ENCODE measurements around the gene PARP12.
"Not testable (repeated sequence)": the region's sequence is repeated elsewhere in the genome, so short reads cannot be mapped to it uniquely, and the experiment has no call there.

PARP12 gene, protein sequence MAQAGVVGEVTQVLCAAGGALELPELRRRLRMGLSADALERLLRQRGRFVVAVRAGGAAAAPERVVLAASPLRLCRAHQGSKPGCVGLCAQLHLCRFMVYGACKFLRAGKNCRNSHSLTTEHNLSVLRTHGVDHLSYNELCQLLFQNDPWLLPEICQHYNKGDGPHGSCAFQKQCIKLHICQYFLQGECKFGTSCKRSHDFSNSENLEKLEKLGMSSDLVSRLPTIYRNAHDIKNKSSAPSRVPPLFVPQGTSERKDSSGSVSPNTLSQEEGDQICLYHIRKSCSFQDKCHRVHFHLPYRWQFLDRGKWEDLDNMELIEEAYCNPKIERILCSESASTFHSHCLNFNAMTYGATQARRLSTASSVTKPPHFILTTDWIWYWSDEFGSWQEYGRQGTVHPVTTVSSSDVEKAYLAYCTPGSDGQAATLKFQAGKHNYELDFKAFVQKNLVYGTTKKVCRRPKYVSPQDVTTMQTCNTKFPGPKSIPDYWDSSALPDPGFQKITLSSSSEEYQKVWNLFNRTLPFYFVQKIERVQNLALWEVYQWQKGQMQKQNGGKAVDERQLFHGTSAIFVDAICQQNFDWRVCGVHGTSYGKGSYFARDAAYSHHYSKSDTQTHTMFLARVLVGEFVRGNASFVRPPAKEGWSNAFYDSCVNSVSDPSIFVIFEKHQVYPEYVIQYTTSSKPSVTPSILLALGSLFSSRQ

DNA sequence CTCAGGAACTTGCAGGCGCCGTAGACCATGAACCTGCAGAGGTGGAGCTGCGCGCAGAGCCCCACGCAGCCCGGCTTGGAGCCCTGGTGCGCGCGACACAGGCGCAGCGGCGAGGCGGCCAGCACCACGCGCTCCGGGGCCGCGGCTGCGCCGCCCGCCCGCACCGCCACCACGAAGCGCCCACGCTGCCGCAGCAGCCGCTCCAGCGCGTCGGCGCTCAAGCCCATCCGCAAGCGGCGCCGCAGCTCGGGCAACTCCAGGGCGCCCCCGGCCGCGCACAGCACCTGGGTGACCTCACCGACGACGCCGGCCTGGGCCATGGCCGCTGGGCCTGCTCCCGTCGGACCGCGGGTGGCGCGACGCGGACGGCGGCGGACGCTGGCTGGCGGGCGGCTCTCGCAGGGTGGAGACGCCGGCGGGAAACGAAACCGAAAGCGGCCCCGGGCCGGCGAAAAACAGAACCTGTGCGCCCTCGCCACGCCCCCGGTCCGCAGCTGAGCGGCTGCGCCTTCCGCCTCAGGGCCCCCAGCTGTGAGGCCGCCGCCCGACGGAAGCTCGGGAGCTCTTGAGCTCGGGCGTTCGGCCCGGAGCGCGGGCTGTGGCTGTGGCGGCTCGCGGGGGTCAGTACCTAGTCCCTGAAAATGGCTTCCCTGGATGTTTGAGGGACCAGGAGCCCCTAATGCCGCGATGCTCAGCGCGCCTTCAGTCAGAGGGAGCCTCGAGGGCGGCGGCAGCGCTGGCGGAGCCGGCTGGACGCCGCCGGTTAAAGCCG is at the start of gene PARP12:
Gene PARP12, minus strand, starts transcription at position 424 of the 772 bp plus-strand sequence. Its CDS starts 104 bp downstream, at position 320.
- DNase-seq, result peak in 44 of 51 donors; percentile 6 to 70 (median 34)

DNA sequence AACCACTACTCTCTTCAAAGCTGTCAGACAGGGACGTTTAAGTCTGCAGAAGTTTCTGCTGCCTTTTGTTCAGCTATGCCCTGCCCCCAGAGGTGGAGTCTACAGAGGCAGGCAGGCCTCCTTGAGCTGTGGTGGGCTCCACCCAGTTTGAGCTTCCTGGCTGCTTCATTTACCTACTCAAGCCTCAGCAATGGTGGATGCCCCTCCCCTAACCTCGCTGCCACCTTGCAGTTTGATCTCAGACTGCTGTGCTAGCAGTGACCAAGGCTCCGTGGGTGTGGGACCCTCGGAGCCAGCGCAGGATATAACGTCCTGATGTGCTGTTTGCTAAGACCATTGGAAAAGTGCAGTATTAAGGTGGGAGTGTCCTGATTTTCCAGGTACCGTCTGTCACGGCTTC is 46.0 kb upstream of the PARP12 start:
- not testable (repeated sequence) for DNase-seq

DNA sequence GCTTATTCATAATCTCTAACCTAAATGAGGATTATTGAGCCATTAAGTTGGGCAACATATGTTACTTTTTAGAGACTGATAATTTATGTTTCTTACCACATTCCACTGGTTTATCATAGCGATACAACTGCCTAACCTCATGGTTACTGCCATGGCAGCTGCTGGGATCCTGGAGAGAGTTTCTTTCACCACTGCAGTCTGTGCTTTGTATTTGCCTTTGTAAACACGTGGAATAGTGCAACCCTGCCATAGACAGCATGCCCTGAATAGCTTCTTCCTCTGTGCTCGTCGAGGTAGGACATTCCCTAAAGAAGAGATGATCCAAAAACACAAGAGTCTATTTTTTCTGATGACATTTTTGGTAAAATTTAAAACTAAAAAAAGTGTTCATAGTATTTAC is 33.7 kb upstream of the PARP12 start:
- no peak for DNase-seq

DNA sequence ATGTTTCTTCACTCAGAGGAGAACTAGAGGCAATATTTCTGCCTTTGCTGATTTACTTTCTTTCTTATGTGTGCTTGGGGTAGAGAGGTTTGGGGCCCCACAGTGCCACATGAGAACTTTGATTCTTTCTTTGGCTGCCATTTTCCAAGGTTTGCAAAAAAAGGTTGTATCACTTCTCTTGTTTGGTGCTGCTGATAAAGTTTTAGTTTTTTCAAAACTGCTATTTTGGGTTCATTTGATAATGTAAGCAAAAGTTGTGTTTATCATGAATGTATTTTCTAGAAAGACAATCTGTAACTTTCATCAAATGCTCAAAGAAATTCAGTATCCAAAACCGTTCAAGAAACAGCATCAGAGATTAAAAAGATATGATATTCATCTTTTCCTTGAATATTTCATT is 30.6 kb upstream of the PARP12 start:
- no peak for DNase-seq

DNA sequence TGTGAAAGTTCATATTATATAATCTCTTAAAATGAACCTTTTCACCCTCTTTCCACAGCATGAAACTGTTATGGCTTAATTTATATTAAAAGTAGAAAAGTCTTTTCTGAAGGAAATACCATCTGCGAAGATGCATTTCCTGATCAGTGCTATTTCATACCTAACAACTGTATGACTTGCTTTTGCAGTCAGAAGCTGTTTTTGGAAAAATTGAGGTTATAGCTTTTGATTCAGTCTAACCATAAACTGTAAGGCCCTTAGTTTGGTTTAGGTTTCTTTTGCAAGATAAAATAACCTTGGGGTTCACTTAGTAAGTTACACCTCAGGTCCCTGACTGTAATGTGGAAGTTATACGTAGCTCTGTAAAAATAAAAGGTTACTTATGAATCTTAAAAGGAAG is 22.7 kb upstream of the PARP12 start:
- DNase-seq, result no peak

DNA sequence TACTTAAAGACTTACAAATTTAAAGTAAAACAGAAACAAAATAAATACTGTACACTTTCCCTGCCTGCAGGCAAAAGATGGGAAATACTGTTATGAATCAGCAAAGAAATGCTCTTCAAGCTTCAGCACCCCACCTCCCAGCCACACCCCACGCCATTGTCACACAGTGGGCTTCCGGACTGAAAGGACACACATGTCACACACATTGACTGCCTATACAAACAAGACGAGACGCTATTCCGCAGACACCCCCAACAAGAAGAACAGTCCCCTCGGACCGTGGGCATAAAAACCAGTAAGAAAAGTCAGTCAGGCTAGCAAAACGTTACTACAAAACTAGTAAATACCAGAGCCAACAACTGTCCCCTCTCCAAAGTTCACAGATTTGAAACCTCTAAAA is 22.2 kb upstream of the PARP12 start:
- DNase-seq, result no peak

DNA sequence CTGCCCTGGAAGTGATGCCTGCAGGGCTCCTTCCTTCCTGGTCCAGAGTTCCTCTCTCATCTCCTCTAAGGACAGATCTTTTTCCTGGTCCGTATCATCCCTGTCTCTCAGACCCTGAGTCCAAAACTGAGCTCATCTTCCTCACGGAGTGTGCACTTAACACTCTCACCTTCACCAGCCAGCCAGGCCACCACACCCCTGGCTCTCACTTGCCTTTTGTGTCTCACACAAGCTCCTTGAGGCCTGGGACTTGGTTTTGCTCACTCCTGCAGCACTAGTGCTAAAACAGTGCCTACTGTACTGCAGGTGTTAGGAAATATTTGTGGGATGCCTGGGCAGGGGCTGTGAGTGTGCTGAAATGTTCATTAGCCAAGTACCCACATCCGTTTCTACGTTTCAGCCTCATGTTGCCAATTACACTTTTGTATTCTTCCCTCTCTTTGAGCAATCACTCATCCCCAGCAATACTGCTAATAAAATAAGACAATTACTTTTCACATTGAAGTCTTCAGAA is 21.4 kb upstream of the PARP12 start:
- no peak for DNase-seq

DNA sequence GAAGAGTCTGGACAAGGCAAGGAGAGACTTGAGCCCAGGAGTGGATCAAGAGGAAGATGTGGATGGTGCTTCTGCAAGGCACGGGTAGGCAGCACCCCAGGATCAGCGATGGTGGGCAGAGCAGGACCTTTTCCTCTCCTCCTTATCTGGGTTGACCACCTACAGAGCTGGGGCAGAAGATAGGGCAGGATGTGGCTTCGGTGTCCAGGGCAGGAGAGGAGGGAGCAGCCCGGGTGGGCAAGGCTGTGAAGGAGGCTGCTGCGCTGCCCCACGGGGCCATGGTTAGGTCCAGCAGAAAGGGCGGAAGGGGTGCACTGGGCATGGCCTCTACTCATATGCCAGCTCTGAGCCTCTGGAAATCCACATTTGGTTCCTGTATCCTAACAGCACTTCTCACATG is 20.0 kb upstream of the PARP12 start:
- DNase-seq, result no peak

DNA sequence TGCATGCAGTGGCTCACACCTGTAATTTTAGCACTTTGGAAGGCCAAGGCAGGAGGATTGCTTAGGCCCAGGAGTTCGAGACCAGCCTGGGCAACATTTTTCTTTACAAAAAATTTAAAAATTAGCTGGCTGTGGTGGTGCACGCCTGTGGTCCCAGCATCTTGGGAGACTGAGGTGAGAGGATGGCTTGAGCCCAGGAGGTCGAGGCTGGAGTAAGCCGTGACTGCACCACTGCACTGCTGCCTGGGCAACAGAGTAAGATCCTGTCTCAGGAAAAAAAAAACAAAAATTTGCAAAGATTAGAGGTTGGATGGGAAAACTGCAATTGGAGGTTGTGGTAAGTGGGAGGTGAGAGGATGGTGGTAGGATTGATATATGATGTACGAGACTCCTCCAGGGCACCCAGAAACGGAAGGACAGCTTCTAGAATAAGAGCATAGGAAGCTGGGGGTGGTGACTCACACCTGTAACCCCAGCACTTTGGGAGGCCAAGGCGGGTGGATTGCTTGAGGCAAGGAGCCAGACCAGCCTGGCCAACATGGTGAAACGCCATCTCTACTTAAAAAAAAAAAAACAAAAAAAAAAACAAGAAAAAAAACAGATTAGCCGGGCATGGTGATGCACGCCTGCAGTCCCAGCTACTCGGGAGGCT is 19.1 kb upstream of the PARP12 start:
- DNase-seq, result no peak

DNA sequence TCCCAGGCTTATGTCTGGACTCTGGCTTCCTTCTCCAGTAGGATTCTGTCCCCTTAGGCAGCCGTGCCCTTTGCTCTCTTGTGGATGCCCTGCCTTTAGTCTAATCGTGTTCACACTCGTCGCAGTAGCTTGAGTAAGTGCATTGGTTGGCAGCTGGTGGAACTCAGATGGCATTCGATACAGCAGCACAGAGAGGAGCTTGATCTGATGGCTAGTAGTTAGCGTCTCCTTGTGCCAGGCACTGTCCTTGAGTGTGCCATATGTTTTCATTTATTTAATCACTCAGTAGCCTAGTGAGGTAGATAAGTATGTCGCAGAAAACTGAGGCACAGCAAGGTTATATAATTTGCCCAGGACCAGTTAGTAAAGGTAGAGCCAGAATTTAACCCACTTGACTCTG is 18.2 kb upstream of the PARP12 start:
- DNase-seq, result no peak

DNA sequence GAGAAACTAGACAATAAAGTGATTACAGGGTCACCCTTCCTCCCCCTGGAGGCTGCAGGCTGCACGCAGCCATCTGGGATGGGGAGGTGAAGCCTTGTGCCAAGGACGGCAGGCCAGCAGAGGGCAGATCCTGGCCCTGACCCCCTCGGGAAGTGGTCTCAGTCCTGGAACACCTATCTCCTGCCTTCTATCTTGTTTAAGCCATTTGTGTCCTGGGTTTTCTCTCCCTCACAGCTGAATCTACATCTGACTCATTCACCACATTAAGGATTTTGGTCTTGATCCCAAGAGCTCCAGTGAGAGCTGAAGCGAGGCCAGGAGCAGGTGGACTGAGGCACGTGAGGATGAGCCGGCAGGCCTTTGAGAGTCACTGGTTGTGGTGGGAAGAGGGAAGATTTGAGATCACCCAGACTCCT is 16.4 kb upstream of the PARP12 start:
- peak in 1 of 51 donors; percentile 33 for DNase-seq

DNA sequence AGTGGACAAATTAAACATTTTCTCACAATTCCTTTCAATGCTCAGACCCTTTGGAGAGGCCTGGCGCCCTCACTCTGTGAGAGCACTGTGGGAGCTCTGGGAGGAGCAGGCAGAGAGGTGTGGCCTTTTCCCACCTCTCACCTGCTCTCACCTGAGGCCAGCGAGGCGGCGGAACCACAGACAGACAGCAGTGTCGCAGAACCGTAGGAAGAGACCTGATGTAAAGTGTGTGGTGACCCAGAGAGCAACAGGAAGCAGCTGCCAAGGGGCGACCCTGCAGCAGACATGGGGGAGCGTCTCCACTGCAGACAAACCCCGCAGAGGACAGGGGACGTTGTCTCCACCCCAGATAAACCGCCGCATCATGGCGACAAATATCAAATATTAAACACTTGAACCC is 15.6 kb upstream of the PARP12 start:
- DNase-seq, result no peak

DNA sequence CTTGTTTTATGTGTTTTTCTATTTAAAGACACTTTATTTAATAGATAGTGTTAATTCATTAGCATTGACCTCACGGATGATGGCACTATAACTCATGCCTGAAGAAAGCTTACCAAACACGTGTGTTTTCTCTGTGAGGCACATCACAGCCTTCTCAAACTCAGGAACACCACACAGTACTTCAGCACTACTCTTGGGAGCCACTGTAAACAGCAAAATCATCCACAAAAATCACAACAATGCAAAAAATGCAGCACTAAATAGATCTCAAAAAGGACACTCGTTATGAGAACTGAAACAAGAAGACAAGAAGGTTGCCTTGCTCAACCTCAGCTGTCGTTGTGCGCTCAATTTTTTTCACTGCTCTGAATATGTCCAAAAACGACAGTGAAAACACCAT is 12.0 kb upstream of the PARP12 start:
- no peak for DNase-seq

DNA sequence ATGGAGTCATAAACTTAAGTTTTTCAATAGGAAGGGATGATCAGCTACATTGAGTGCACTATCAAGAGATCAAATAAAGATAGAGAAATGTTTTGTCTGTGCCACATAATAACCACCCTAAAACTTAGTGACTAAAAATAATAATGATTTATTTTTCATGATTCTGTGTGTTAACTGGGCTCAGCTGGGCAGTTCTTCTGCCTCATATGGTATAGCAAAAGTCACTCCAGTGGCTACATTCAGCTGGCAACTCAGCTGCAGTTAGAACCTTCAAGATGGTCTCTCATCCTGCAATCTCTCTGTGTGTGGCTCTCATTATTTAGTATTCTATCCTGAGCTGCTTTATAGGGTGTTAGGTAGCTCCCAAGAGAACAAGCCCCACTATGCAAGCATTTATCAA is 7.8 kb upstream of the PARP12 start:
- DNase-seq, result no peak

DNA sequence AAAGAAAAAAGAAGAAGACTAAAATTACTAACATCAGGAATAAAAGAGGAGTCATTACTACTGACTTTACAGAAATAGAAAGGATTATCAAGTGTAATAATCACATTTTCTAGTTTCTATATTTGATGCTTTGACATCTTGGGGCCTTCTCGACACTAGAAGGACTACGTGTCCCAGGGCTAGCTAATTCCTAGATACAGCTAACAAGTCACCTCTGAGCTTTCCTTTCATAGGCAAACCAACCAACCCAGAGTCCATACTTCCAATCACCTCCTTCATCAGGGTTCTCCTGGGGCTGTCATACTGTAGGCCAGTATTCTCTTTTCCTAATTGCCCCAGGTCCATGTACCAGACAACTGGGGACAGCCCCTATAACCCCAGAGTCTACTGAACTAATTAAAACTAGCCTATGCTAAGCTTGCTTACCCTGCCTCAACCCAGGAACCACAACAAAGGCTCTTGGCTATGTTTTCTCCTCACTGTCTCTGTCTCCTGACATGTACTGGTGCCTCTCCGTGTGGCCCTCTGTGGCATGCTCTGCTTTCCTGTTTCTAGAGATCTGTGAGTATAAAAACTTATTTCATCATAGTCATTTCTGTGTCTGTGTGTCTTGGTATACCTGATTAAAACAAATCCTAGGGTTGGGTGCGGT is 6.7 kb upstream of the PARP12 start:
- DNase-seq, result no peak

DNA sequence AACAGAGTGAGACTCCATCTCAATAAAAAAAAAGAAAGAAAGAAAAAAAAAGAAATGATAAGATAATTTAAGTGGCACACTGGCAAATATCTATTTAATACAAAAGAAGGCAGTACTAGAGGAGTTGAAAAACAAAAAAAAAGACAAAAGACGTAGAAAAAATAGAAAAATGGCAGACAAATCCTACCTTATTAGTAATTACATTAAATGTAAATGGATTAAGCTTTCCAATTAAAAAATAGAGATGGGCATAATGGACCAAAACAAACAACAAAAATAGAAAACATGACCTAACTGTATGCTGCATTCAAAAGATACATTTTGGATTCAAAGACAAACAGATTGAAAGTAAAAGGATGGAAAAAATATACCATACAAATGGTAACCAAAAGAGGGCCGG is 5.3 kb upstream of the PARP12 start:
- DNase-seq, result no peak

DNA sequence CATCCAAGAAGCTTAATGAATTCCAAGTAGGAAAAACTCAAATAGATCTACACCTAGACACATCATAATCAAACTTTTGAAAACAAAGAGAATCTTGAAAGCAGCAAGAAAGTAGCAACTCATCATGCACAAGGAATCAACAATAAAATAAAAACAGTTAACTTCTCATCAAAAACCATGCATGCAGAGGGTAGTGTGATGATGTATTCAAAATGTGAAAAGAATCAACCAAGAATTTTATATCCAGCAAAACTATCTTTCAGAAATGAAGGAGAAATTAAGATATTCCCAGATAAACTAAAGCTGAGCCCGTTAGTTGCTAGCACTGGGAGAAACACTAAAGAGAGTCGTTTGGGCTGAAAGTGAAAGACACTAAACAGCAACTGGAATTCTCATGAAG is 4.3 kb upstream of the PARP12 start:
- DNase-seq, result no peak

DNA sequence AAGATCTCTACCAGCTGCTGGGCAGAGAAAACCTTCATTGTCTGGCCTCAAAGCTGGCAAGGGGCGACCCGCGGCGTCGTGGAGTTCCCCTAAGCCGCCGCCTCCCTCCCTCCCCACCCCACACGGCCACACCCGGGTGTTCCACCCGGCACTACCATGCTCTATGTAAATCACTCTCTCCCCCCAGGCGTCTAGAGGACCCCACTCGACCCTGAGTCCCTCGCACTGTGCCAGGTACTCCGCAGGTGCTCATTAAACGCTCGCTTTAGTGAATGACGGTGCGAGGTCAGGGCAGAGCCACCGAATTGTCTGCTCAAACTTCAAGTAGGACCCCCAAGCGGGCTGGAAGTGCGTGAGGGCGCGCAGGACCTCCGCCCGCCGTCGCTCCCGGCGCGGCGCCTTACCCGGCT is 628 bp downstream of the PARP12 start:
- no peak for DNase-seq

DNA sequence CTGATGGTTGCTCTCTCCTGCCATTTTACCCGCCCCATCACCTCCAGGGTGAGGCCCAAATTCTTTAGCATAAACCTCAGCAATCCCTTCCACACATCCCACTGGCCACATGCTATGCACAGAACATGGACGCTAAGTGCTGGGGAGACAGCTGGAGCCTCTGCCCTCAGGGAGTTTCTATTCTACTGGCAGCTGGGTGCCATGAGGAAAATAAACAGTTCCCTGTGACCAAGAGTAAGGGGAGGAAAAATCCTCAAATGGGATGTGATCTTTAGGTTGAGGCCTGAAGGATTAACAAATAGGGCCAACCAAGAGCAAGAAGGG is 1.2 kb downstream of the PARP12 start:
- no peak for DNase-seq

DNA sequence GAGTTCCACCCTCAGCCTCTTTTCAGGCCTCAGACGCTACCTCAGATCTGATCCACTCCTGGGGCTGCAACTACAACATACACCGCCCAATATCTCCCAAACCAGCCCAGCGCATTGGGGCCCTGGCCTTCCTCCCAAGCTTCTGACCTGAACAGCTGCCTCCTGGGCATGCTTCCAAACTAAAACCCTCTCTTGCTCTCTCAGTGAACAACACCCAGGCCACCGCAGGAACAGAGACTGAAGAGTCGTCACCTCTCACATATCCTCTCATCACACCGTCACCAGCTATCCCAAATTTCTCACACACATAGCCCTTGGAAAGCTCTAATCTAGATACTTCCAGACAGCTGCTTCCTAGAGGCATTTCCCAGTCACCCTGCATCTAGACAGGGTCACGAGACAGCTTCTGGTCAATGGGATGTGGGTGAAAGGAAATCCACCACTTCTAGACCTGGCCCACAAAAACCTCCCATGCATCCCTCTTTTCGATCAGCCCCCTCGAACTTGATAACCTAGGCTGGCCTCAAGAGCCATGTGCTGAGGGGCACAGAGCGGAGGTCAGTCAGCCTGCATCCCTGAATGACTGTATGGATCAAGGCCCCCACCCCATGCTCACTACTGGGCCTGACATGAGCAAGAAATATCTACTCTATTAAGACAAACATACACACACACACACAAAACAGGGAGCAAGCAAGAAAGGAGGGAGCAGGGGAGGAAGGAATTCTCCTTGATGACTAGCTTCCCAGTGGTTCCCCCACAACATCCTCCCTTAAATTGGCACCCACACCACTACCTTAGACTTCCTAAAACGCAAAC is 1.8 kb downstream of the PARP12 start:
- no peak for DNase-seq
